ENCODE measurements around the gene BAZ2B. TPM values are rescaled to one million over a fixed set of nuclear protein-coding genes. Genes with fewer than 3 reads are reported as not detected.

Gene BAZ2B
- total and polyA plus RNA-seq, 10 donors: 5.6 to 158 (median 86.0) TPM

- no peaks in the 10 kb centered on the region for H3K27me3 ChIP-seq (replicated peaks in 1 of 7)
- peaks cover 0 to 82% (median 39%) of the 10 kb centered on the region in 6 donors for H3K36me3 ChIP-seq
- H3K9me3 ChIP-seq: peaks cover 0 to 7% (median 0%) of the 10 kb centered on the region in 8 donors
- no peak overlapping the region for H3K27ac ChIP-seq
- DNase-seq: no peak
- intact Hi-C loops (cut with DNase I; ENCODE audit: low total_unique reads): no loop called here
- no peaks in the 10 kb centered on the region for H3K4me1 ChIP-seq
- TF ChIP-seq CTCF (IDR thresholded peaks at IDR 0.05 in 8 of 11, conservative IDR thresholded peaks at IDR 0.05 in 3 of 11) (no peak), POLR2AphosphoS5 (IDR thresholded peaks at IDR 0.05) (no peak), POLR2A (IDR thresholded peaks at IDR 0.05) (no peak)
- no peak overlapping the region for H3K4me3 ChIP-seq
Measured at GRCh38 chr2:159445307-159445706, 171.0 kb downstream of the BAZ2B start.

- no peak overlapping the region for H3K4me3 ChIP-seq
- no peak for DNase-seq
- H3K36me3 ChIP-seq: peaks cover 0 to 86% (median 39%) of the 10 kb centered on the region in 6 donors
- peaks cover 0 to 7% (median 0%) of the 10 kb centered on the region in 8 donors for H3K9me3 ChIP-seq
- no peaks in the 10 kb centered on the region for H3K27me3 ChIP-seq (replicated peaks in 1 of 7)
- TF ChIP-seq CTCF (IDR thresholded peaks at IDR 0.05 in 8 of 11, conservative IDR thresholded peaks at IDR 0.05 in 3 of 11) (no peak), POLR2AphosphoS5 (IDR thresholded peaks at IDR 0.05) (no peak), POLR2A (IDR thresholded peaks at IDR 0.05) (no peak)
- H3K27ac ChIP-seq: no peak overlapping the region
- intact Hi-C loops (cut with DNase I; ENCODE audit: low total_unique reads): no loop called here
- no peaks in the 10 kb centered on the region for H3K4me1 ChIP-seq
Measured at GRCh38 chr2:159444754-159445153, 171.6 kb downstream of the BAZ2B start.

- Histone ChIP-seq H3K4me3 (no peak overlapping the region), H3K9me3 (no peaks in the 10 kb centered on the region), H3K27ac (no peak overlapping the region), H3K4me1 (no peaks in the 10 kb centered on the region), H3K36me3 (peaks cover 0 to 99% (median 47%) of the 10 kb centered on the region in 6 donors), H3K27me3 (replicated peaks in 1 of 7) (no peaks in the 10 kb centered on the region)
- no peak for TF ChIP-seq POLR2A (IDR thresholded peaks at IDR 0.05)
- TF ChIP-seq CTCF (IDR thresholded peaks at IDR 0.05 in 8 of 11, conservative IDR thresholded peaks at IDR 0.05 in 3 of 11): no peak
- no peak for TF ChIP-seq POLR2AphosphoS5 (IDR thresholded peaks at IDR 0.05)
- 80 to 89% (median 88%) methylated on average over 2 of the region's 2 CpGs for WGBS, 5 donors
- intact Hi-C loops (cut with DNase I; ENCODE audit: low total_unique reads): no loop called here
- DNase-seq: no peak
Measured at GRCh38 chr2:159442159-159442852, 174.0 kb downstream of the BAZ2B start.

- no peak for DNase-seq
- H3K4me3 ChIP-seq: no peak overlapping the region
- H3K36me3 ChIP-seq: peaks cover 0 to 99% (median 48%) of the 10 kb centered on the region in 6 donors
- WGBS, 5 donors: 83 to 97% (median 94%) methylated on average over 1 of the region's 1 CpG
- TF ChIP-seq CTCF (IDR thresholded peaks at IDR 0.05 in 8 of 11, conservative IDR thresholded peaks at IDR 0.05 in 3 of 11): no peak
- TF ChIP-seq POLR2A (IDR thresholded peaks at IDR 0.05): no peak
- no peak for TF ChIP-seq POLR2AphosphoS5 (IDR thresholded peaks at IDR 0.05)
- no peaks in the 10 kb centered on the region for H3K9me3 ChIP-seq
- intact Hi-C loops (cut with DNase I; ENCODE audit: low total_unique reads): no loop called here
- no peaks in the 10 kb centered on the region for H3K27me3 ChIP-seq (replicated peaks in 1 of 7)
- H3K4me1 ChIP-seq: no peaks in the 10 kb centered on the region
- H3K27ac ChIP-seq: no peak overlapping the region
Measured at GRCh38 chr2:159441182-159441581, 175.2 kb downstream of the BAZ2B start.
